Ovary (tissue), 3 donors: ENCODE results near the gene ZNF316.

Experiments used
- CTCF ChIP-seq, 3 donors: fragments of 450-650 bp in 2 of 3; fragments of 200-600 bp in 1 of 3; IDR thresholded peaks; one replicate each; pipeline versions ENCODE4 v1.5.1 to v1.8.0; 2016 to 2022; ENCODE audit warnings: antibody characterized with exemption in 3 of 3, mild to moderate bottlenecking in 1 of 3
- EP300 ChIP-seq: sonication (generic); formaldehyde crosslinking; IDR thresholded peaks from one replicate; pipeline ENCODE4 v1.6.1; 2017; ENCODE audit warnings: antibody characterized with exemption
- POLR2A ChIP-seq: fragments of 450-650 bp; IDR thresholded peaks from one replicate; pipeline ENCODE4 v1.6.1; 2017; ENCODE audit warnings: antibody characterized with exemption, mild to moderate bottlenecking, moderate library complexity
- donor health status: DM: no; HTN: no; CAD: no.

- TF ChIP-seq POLR2A (no peak), CTCF (IDR thresholded peaks at IDR 0.05) (no peak), EP300 (no peak)
Measured at GRCh38 chr7:6590645-6591110, 46.4 kb upstream of the ZNF316 start.
